GM18517 (cell line): Measurements from ENCODE around the gene RAB11FIP4.

Experiments
- ATAC-seq: cut with Tn5 transposase; IDR thresholded peaks from one replicate; pipeline ENCODE4 v1.9.1; 2021; ENCODE audit warnings: mild to moderate bottlenecking, moderate library complexity; ENCODE audit not compliant: unreplicated experiment

RAB11FIP4 gene

GRCh38 chr17:31457391-31458234, 66.1 kb downstream of the RAB11FIP4 start:
- ATAC-seq: no peak

- ATAC-seq: no peak
Measured at GRCh38 chr17:31458829-31459228, 67.4 kb downstream of the RAB11FIP4 start.

- no peak for ATAC-seq
Measured at GRCh38 chr17:31459716-31460115, 68.2 kb downstream of the RAB11FIP4 start.

- no peak for ATAC-seq
Measured at GRCh38 chr17:31460226-31460721, 68.8 kb downstream of the RAB11FIP4 start.

GRCh38 chr17:31461227-31461810, 69.8 kb downstream of the RAB11FIP4 start:
- no peak for ATAC-seq

- no peak for ATAC-seq
Measured at GRCh38 chr17:31462261-31462660, 70.8 kb downstream of the RAB11FIP4 start.

GRCh38 chr17:31466096-31466760, 74.8 kb downstream of the RAB11FIP4 start:
- no peak for ATAC-seq

GRCh38 chr17:31467502-31468256, 76.2 kb downstream of the RAB11FIP4 start:
- no peak for ATAC-seq

GRCh38 chr17:31469959-31470358, 78.5 kb downstream of the RAB11FIP4 start:
- ATAC-seq: no peak

- ATAC-seq: no peak
Measured at GRCh38 chr17:31470592-31470991, 79.1 kb downstream of the RAB11FIP4 start.

GRCh38 chr17:31472137-31472536, 80.7 kb downstream of the RAB11FIP4 start:
- no peak for ATAC-seq

GRCh38 chr17:31475378-31476162, 84.1 kb downstream of the RAB11FIP4 start:
- no peak for ATAC-seq

- ATAC-seq: no peak
Measured at GRCh38 chr17:31476525-31477416, 85.3 kb downstream of the RAB11FIP4 start.

- no peak for ATAC-seq
Measured at GRCh38 chr17:31477417-31478055, 86.1 kb downstream of the RAB11FIP4 start.

GRCh38 chr17:31479062-31479408, 87.6 kb downstream of the RAB11FIP4 start:
- ATAC-seq: no peak

GRCh38 chr17:31479524-31479923, 88.0 kb downstream of the RAB11FIP4 start:
- ATAC-seq: no peak

- no peak for ATAC-seq
Measured at GRCh38 chr17:31480067-31480466, 88.6 kb downstream of the RAB11FIP4 start.

- no peak for ATAC-seq
Measured at GRCh38 chr17:31480904-31481782, 89.7 kb downstream of the RAB11FIP4 start.
